ENCODE data around the gene METAP1.
"Not testable (repeated sequence)": the region's sequence is repeated elsewhere in the genome, so short reads cannot be mapped to it uniquely, and the experiment has no call there.

The METAP1 gene

GRCh38 chr4:98969878-98970785, 25.4 kb upstream of the METAP1 start:
- Histone ChIP-seq H3K9me3 (ENCODE audit: control insufficient read depth, insufficient read depth, low read length) (no peaks in the 10 kb centered on the region), H3K4me1 (ENCODE audit: control insufficient read depth, insufficient read depth, low read length) (peaks cover 5% of the 10 kb centered on the region), H3K27me3 (ENCODE audit: control insufficient read depth, insufficient read depth, low read length) (no peaks in the 10 kb centered on the region), H3K36me3 (ENCODE audit: control insufficient read depth, insufficient read depth, low read length) (no peaks in the 10 kb centered on the region), H3K9ac (ENCODE audit: low read depth, low read length) (no peak overlapping the region), H3K4me3 (ENCODE audit: low read depth, low read length) (no peak overlapping the region)

- H3K4me1 ChIP-seq (ENCODE audit: control insufficient read depth, insufficient read depth, low read length), result no peaks in the 10 kb centered on the region
- no peaks in the 10 kb centered on the region for H3K27me3 ChIP-seq (ENCODE audit: control insufficient read depth, insufficient read depth, low read length)
- H3K9me3 ChIP-seq (ENCODE audit: control insufficient read depth, insufficient read depth, low read length), result no peaks in the 10 kb centered on the region
- no peak overlapping the region for H3K4me3 ChIP-seq (ENCODE audit: low read depth, low read length)
- no peak overlapping the region for H3K9ac ChIP-seq (ENCODE audit: low read depth, low read length)
- H3K36me3 ChIP-seq (ENCODE audit: control insufficient read depth, insufficient read depth, low read length), result no peaks in the 10 kb centered on the region
These were observed 18.8 kb upstream of the METAP1 start for GRCh38 chr4:98976716-98977115.

DNA sequence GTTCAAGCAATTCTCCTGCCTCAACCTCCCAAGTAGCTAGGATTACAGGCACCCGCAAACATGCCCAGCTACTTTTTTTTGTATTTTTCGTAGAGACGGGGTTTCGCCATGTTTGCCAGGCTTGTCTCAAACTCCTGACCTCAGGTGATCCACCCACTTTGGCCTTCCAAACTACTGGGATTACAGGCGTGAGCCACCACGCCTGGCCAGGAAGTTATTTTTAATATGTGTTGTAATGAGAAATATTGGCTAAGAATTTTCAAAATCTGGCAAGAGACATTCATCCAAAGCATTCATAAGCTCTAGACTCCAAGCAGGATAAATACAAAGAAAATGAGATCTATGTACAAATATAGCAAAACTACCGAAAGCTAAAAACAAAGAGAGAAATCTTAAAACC, 18.0 kb upstream of the METAP1 start:
- no peaks in the 10 kb centered on the region for H3K36me3 ChIP-seq (ENCODE audit: control insufficient read depth, insufficient read depth, low read length)
- H3K9ac ChIP-seq (ENCODE audit: low read depth, low read length), result no peak overlapping the region
- H3K4me3 ChIP-seq (ENCODE audit: low read depth, low read length), result no peak overlapping the region
- H3K9me3 ChIP-seq (ENCODE audit: control insufficient read depth, insufficient read depth, low read length), result no peaks in the 10 kb centered on the region
- no peaks in the 10 kb centered on the region for H3K27me3 ChIP-seq (ENCODE audit: control insufficient read depth, insufficient read depth, low read length)
- H3K4me1 ChIP-seq (ENCODE audit: control insufficient read depth, insufficient read depth, low read length), result no peaks in the 10 kb centered on the region

DNA sequence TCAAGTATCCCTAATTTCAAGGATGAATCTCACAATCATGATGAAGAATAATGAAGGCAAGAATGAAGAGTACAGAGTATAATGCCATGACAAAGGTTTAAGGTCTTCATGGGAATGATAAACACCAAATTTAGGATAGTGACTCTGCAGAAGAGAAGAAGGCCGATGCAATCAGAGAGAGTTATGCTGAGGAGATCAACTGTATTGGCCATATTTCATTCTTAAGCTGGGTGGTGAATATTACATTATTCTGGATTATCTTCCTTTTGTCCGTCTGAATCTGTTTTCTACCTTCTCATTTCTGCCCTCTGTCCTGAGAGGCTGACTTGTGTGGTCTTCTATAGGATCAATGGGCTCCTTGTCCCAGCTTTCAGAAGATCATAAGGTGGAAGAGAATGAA, 7.8 kb upstream of the METAP1 start:
- no peak overlapping the region for H3K4me3 ChIP-seq (ENCODE audit: low read depth, low read length)
- no peaks in the 10 kb centered on the region for H3K36me3 ChIP-seq (ENCODE audit: control insufficient read depth, insufficient read depth, low read length)
- H3K27me3 ChIP-seq (ENCODE audit: control insufficient read depth, insufficient read depth, low read length), result no peaks in the 10 kb centered on the region
- no peak overlapping the region for H3K9ac ChIP-seq (ENCODE audit: low read depth, low read length)
- H3K4me1 ChIP-seq (ENCODE audit: control insufficient read depth, insufficient read depth, low read length), result no peaks in the 10 kb centered on the region
- no peaks in the 10 kb centered on the region for H3K9me3 ChIP-seq (ENCODE audit: control insufficient read depth, insufficient read depth, low read length)

DNA sequence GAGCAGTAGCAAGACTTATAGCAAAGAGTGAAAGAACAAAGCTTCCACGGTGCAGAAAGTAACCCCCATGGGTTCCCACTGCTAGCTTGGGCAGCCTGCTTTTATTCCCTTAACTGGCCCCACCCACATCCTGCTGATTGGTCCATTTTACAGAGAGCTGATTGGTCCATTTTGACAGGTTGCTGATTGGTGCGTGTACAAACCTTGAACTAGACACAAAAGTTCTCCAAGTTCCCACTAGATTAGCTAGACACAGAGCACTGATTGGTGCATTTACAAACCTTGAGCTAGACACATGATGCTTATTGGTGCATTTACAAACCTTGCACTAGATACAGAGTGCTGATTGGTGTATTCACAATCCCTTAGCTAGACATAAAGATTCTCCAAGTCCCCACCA, 2.7 kb upstream of the METAP1 start:
- H3K4me1 ChIP-seq (ENCODE audit: control insufficient read depth, insufficient read depth, low read length); H3K27me3 ChIP-seq (ENCODE audit: control insufficient read depth, insufficient read depth, low read length); H3K36me3 ChIP-seq (ENCODE audit: control insufficient read depth, insufficient read depth, low read length); H3K9me3 ChIP-seq (ENCODE audit: control insufficient read depth, insufficient read depth, low read length); H3K4me3 ChIP-seq (ENCODE audit: low read depth, low read length); H3K9ac ChIP-seq (ENCODE audit: low read depth, low read length): not testable (repeated sequence)

DNA sequence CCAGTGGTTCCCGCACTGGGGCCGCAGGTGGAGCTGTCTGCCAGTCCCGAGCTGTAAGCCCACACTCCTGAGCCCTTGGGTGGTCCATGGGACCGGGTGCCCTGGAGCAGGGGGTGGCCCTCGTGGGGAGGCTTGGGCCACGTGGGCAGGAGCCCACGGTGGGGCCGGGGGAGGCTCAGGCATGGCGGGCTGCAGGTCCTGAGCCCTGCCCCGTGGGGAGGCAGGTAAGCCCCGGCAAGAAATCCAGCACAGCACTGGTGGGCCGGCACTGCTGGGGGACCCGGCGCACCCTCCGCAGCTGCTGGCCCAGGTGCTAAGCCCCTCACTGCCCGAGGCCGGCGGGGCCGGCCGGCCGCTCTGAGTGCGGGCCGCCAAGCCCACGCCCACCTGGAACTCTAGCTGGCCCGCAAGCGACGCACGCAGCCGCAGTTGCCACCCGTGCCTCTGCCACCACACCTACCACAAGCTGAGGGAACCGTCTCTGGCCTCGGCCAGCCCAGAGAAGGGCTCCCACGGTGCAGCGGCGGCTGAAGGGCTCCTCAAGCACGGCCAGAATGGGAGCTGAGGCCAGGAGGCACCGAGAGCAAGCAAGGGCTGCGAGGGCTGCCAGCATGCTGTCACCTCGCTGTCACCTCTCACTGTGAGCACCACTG, 2.0 kb upstream of the METAP1 start:
- peaks cover 7% of the 10 kb centered on the region for H3K4me1 ChIP-seq (ENCODE audit: control insufficient read depth, insufficient read depth, low read length)
- H3K36me3 ChIP-seq (ENCODE audit: control insufficient read depth, insufficient read depth, low read length), result no peaks in the 10 kb centered on the region
- H3K9me3 ChIP-seq (ENCODE audit: control insufficient read depth, insufficient read depth, low read length), result no peaks in the 10 kb centered on the region
- no peaks in the 10 kb centered on the region for H3K27me3 ChIP-seq (ENCODE audit: control insufficient read depth, insufficient read depth, low read length)
- no peak overlapping the region for H3K4me3 ChIP-seq (ENCODE audit: low read depth, low read length)
- no peak overlapping the region for H3K9ac ChIP-seq (ENCODE audit: low read depth, low read length)

DNA sequence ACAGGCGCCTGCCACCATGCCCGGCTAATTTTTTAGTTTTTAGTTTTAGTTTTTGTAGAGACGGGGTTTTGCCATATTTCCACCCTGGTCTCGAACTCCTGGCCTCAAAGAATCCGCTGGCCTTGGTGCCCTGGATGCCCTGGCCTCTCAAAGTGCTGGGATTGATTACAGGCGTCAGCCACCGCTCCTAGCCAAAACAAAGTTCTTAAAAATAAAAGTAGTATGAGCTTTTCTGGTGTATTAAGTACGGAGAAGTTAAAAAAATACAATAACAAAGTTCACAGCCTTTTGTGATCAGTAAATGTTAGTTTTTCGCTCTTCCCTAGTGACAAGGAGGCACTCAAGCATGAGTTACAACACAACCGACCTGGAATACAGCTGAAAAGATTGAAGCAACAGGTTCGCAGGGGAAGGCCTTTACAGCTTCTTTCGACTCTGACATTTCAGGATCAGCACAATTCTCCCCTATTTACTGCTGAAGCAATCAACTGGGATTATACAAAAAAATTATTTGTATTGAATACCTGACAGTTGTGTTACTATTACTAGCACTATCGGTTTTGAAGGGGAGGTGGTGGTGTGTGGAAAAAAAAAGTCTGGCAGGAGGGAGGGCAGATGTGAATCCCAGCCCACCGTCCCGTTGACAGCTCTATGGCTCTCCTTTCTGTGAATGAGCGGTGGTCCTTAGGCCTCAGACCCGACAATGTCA, 893 bp upstream of the METAP1 start:
- no peak overlapping the region for H3K9ac ChIP-seq (ENCODE audit: low read depth, low read length)

GRCh38 chr4:98996056-98996764, 689 bp downstream of the METAP1 start:
- no peaks in the 10 kb centered on the region for H3K27me3 ChIP-seq (ENCODE audit: control insufficient read depth, insufficient read depth, low read length)
- H3K4me3 ChIP-seq (ENCODE audit: low read depth, low read length), result peak overlapping the region; percentile 92
- no peaks in the 10 kb centered on the region for H3K9me3 ChIP-seq (ENCODE audit: control insufficient read depth, insufficient read depth, low read length)
- peak overlapping the region; percentile 87 for H3K9ac ChIP-seq (ENCODE audit: low read depth, low read length)
- peaks cover 14% of the 10 kb centered on the region for H3K4me1 ChIP-seq (ENCODE audit: control insufficient read depth, insufficient read depth, low read length)
- H3K36me3 ChIP-seq (ENCODE audit: control insufficient read depth, insufficient read depth, low read length), result no peaks in the 10 kb centered on the region

More for the DNA sequence above, 893 bp upstream of the METAP1 start:
- Histone ChIP-seq H3K27me3 (ENCODE audit: control insufficient read depth, insufficient read depth, low read length) (no peaks in the 10 kb centered on the region), H3K4me1 (ENCODE audit: control insufficient read depth, insufficient read depth, low read length) (peaks cover 7% of the 10 kb centered on the region), H3K36me3 (ENCODE audit: control insufficient read depth, insufficient read depth, low read length) (no peaks in the 10 kb centered on the region), H3K9me3 (ENCODE audit: control insufficient read depth, insufficient read depth, low read length) (no peaks in the 10 kb centered on the region), H3K4me3 (ENCODE audit: low read depth, low read length) (peak overlapping the region; percentile 48)

DNA sequence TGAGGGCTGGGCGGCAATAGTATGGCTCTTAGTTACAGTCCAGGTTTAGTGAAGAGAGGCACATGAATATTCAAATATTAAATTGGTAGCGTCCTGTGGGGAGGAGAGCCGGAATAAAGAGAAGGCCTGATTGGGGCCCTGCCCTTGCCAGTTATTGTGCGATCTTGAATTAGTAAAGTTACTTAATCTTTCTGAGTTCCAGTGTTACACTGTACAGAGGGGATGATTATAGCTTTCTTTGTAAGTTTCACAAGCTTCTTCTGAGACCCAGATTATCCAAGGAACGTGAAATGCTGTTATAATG, 1.2 kb downstream of the METAP1 start:
- H3K4me3 ChIP-seq (ENCODE audit: low read depth, low read length), result peak overlapping the region; percentile 92
- H3K4me1 ChIP-seq (ENCODE audit: control insufficient read depth, insufficient read depth, low read length), result peaks cover 18% of the 10 kb centered on the region
- H3K9ac ChIP-seq (ENCODE audit: low read depth, low read length), result peak overlapping the region; percentile 87

GRCh38 chr4:98997166-98997565, 1.6 kb downstream of the METAP1 start:
- H3K36me3 ChIP-seq (ENCODE audit: control insufficient read depth, insufficient read depth, low read length), result no peaks in the 10 kb centered on the region
- H3K4me3 ChIP-seq (ENCODE audit: low read depth, low read length), result peak overlapping the region; percentile 92
- H3K9me3 ChIP-seq (ENCODE audit: control insufficient read depth, insufficient read depth, low read length), result no peaks in the 10 kb centered on the region
- H3K27me3 ChIP-seq (ENCODE audit: control insufficient read depth, insufficient read depth, low read length), result no peaks in the 10 kb centered on the region
- no peak overlapping the region for H3K9ac ChIP-seq (ENCODE audit: low read depth, low read length)
- H3K4me1 ChIP-seq (ENCODE audit: control insufficient read depth, insufficient read depth, low read length), result peaks cover 23% of the 10 kb centered on the region

More for the DNA sequence above, 1.2 kb downstream of the METAP1 start:
- Histone ChIP-seq H3K36me3 (ENCODE audit: control insufficient read depth, insufficient read depth, low read length) (no peaks in the 10 kb centered on the region), H3K27me3 (ENCODE audit: control insufficient read depth, insufficient read depth, low read length) (no peaks in the 10 kb centered on the region), H3K9me3 (ENCODE audit: control insufficient read depth, insufficient read depth, low read length) (no peaks in the 10 kb centered on the region)

GRCh38 chr4:98998551-98998950, 3.0 kb downstream of the METAP1 start:
- Histone ChIP-seq H3K4me1 (ENCODE audit: control insufficient read depth, insufficient read depth, low read length) (peaks cover 29% of the 10 kb centered on the region), H3K27me3 (ENCODE audit: control insufficient read depth, insufficient read depth, low read length) (no peaks in the 10 kb centered on the region), H3K9ac (ENCODE audit: low read depth, low read length) (no peak overlapping the region), H3K36me3 (ENCODE audit: control insufficient read depth, insufficient read depth, low read length) (no peaks in the 10 kb centered on the region), H3K4me3 (ENCODE audit: low read depth, low read length) (no peak overlapping the region), H3K9me3 (ENCODE audit: control insufficient read depth, insufficient read depth, low read length) (no peaks in the 10 kb centered on the region)
